HG02973 (cell line): Measurements from ENCODE around the gene ZNF280D.

Experiments
- ATAC-seq: cut with Tn5 transposase; IDR thresholded peaks from one replicate; pipeline ENCODE4 v1.9.1; 2021; ENCODE audit warnings: moderate library complexity; ENCODE audit not compliant: unreplicated experiment

Gene ZNF280D

GRCh38 chr15:56754772-56755370 is 21.6 kb upstream of the ZNF280D start:
- no peak for ATAC-seq

- ATAC-seq, result no peak
Observed at GRCh38 chr15:56752986-56753385, 19.7 kb upstream of the ZNF280D start.

GRCh38 chr15:56749982-56750381 is 16.7 kb upstream of the ZNF280D start:
- ATAC-seq, result no peak

DNA sequence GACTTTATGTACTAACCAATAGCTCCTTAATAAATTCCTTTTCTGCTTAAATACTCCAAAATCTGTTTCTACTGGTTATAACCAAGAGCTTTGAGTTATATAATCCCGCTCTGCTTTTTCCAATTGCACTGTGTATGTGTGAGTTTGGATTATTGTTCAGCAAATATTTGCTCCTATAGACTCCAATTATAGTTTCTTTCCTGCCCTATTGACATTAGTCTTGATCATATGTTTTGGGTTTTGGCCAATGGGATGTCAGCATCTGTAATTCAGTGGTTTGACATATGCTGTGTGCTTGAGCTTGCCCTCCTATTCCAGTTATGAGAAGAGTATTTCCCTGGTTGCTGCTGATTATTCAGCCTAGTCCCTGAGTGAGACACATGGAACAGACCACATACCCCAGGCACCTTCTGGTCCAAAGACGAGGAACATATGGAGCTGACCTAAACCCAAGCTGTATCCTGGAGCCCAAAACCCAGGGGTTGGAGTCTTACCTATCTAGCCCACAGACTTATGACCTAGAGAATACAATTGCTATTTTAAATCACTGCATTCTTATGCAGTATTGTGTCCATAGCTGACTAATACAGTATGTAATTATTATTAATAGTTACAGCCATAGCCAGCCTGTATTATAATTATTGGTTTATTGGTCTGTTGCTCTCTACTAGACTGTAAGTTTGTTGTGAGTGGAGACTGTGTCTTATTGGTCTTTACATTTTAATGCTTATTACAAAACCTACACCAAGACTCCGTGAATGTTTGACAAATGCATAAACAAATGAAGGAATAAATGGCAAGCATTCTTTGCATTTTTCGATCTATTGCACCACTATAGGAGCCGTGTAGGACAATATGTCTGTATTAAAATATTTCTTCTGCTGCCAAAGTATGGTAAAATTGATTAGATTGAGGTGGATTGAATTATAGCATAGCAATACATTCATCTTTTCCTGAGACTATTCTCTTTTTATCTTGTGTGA is 11.7 kb upstream of the ZNF280D start:
- ATAC-seq, result no peak

DNA sequence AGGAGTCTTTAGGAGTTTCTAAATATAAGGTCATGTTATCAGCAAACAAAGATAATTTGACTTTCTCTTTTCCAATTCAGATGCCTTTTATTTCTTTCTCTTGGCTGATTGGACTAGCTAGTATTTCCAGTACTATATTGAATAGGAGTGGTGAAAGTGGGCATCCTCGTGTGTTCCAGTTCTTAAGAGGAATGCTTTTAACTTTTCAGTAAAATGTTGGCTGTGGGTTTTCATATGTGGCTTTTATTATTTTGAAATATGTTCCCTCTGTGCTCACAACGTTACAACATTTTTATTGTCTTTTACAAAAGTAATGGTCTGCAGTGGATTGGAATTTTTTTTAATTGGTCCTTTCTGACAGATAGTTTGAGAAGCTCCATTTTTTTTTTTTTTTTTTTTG is 8.2 kb upstream of the ZNF280D start:
- no peak for ATAC-seq

DNA sequence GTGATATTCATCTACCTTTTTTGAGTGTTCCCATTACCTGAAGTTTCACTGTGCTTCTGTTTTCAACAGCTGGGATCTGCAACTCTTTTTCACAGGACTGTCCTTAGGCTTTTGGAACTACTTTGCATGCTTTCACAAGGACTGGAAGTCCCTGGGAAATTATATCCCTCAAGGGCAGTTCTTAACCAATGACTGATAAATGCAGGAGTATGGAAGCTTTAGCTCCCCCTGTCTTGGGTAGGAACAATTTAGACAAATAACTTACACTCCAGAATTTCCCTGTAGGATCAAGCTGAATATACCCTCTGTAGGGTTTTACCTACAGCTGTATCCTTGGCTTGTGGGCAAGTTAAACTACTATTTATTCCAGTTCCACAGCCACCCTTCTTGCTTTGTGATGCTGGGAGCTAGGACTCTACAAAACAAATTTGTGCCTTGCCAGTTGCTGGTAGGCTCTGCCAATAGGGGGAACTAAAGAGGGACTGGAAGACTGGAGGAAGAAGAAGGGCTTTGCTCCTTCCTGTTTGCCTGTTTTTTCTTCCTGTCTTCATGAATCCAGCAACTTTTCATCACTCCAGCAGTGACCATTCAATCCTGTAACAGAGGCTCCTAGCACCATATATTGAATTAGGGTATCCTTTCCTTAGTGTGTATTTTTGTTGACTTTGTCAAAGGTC is 6.8 kb upstream of the ZNF280D start:
- no peak for ATAC-seq

GRCh38 chr15:56739474-56739873 is 6.2 kb upstream of the ZNF280D start:
- no peak for ATAC-seq

GRCh38 chr15:56737791-56738190 is 4.5 kb upstream of the ZNF280D start:
- ATAC-seq, result no peak

DNA sequence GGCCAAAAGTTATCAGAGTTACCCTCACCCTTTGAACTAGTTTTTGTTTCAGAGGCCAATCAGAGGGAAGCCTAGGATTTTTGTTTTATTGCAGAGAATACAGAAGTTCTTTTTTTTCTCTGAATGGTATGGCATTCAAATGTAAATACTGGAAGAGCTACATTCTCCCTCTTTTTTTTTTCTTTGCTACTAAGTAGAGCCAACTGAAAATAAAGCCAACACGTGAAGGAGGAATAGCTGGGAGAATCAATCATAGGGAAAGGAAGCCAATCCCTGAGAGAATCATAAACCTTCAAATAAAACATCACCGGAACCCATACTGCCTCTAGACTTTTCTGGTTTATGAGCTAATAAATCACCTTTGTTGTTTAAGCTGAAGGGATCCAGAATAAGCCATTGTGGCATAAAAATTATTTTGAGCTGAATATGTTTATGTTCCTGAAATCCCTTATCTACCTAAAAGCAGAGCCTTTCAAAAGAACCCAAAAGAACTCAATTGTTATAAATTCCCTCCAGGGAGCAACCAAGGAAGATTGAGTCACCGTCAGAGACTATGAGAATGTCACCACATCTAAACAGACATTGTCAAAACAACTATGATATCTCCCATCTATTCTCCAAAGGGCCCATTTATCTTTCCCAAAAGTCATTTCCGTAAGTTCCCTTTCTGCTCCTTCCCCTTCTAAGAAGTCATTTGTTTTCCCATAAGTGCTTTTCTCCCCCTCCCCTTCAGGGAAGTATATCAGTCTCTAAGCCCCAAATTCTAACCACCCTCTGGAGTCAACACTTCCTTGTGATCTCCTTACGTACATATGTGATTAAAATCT is 3.8 kb upstream of the ZNF280D start:
- no peak for ATAC-seq

- ATAC-seq, result no peak
Observed at GRCh38 chr15:56736308-56736707, 3.0 kb upstream of the ZNF280D start.

DNA sequence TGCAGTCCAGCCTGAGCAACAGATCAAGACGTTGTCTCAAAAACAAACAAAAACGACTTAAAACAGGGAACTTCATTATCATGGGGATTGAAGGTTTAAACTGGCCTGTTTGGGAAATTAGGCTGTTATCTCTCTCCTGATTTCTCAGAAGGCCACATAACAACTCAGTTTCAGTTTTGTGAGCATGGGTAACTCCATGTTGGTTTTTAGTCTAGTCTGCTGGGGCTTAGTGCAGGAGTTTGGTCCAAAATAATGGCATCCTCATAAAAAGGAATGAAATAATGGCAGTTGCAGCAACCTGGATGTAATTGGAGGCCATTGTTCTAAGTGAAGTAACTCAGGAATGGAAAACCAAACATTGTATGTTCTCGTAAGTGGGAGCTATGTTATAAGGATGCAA is 2.3 kb upstream of the ZNF280D start:
- ATAC-seq, result no peak

DNA sequence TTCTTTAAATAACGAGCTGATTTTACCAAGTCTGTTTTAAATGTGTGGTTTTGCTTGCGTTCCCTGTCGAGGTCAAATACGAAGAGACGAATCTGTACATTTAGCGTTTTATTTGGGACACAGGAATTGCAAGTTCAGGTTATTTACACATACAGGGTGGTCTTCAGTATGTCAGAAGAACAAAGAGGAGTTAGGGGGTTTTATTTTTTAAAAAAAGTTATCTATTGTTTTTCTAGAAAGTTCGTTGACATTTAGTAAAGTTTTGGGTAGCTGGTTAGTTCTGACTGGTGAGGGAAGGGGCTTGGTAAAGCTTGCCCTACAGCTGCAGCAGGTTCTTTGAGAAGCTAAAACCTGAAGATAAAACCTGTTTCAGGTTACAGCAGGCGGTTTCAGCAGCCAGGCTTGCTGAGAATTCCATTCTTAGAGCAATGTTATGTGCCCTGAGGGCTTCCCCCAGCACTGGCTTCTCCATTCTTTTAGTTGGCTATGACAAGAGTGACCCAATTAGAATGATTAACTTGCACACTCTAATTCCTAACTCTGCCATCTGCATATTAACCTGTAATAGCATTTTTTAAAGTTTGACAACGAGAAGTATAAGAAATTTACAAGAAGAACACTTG is 815 bp upstream of the ZNF280D start:
- ATAC-seq, result no peak

GRCh38 chr15:56732886-56733135 is 498 bp downstream of the ZNF280D start:
- no peak for ATAC-seq

DNA sequence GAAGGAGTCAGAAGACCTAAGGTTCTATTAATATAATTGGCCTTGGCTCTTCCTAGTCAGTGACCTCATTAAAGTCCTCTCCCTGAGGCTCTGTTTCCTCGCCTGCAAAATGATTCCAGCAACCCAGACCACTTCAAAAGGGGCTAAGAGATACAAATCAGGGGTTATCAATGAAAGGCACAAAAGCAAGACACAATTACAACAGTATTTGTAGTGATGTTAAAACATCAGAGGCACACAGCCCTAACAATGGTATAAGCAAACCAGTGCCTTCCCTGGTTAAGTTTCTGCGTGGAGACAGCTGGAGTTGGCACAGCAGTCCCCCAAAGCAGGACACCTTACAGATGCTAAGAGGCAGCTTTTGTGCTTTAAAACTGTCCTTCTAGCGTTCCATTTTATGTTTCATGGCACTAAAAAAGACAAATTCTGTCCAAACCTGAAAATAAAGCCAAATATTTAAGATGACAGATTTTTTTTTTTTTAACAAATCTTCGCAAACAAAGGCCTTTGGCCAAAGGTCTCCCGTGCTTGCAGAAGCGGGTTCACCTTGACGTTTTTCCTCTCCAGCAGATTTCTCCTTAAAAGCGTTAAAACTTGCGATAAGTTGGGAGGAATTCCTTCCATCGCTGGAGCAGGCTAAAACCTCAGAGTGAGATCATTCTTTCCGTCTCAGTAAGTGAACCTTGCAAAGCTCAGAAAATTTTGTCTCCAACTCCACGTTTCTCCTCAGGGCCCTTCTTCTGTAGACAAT is 999 bp downstream of the ZNF280D start:
- ATAC-seq, result no peak

DNA sequence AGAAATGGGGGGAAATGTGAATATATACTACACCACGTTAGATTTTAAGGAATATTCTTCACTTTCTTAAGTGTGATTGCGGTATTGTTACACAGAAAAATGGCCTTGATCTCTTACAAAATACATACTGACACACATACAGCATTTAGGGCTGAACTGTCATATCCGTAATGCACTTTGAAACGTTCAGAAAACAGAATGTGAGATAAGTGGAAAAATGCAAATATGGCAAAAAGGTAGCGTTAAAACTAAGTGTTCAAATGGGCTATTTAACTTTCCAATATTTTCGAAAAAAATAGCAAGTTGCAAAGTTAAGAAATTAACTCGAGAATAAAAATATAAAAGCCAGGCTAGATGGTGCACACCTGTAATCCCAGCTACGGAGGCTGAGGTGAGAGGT is 1.8 kb downstream of the ZNF280D start:
- ATAC-seq, result no peak

DNA sequence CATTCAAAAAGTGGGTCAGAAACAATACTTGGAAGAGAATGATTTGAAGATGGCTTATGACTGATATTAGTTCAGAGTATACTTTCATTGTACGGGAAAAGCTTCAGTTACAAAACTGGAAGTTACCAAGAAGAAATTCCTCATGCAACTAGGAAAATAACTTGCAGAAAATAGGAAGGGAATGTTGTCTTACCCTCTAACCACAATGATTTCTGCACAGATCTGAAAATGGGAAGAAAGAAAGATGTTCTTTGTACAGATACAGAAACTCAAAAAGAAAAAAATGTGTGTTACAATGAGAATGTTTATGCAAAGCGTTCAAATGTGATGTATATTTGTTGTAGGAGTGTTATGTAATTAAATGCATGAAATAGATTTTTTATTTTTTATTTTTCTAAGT is 3.7 kb downstream of the ZNF280D start:
- no peak for ATAC-seq

GRCh38 chr15:56725386-56725785 is 7.9 kb downstream of the ZNF280D start:
- ATAC-seq, result no peak

DNA sequence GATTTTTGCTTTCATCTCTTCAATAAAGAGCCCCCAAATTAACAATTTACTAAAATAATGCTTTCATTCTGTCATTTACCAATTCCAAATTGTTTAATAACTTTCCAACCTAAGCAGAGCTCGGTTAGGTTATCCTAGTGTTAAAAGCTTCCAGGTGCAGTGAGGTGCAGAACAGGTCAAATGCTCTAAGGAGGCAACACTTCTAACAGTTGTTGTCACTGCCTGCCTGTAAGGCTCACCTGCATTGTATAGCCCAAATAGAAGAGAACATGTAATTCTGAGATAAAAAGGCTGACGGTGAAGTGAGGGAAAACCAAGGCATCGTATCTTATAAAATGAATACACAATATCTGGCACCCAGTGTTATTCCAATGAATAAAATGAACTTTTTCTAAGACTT is 9.1 kb downstream of the ZNF280D start:
- no peak for ATAC-seq

DNA sequence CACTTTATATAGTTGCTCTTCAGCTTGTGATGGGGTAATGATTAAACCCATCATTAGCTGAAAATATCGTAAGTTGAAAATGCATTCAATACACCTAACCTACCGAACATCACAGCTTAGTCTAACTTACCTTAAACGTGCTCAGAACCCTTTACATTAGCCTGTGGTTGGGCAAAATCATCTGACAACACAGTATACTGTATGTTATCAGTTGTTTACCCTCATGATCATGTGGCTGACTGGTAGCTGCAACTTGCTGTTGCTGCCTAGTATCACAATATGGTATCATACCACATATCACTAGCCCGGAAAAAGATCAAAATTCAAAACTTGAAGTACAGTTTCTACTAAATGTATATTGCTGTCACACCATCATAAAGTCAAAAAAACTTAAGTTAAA is 9.5 kb downstream of the ZNF280D start:
- ATAC-seq, result no peak
